GM21576 (cell line): Measurements from ENCODE around the gene C9orf153.
A peak's percentile ranks its signal among the peaks of the same experiment; 100 is the strongest.
"Not testable (repeated sequence)": the region's sequence is repeated elsewhere in the genome, so short reads cannot be mapped to it uniquely, and the experiment has no call there.

Experiments
- ATAC-seq: cut with Tn5 transposase; IDR thresholded peaks from one replicate; pipeline ENCODE4 v1.9.1; 2021; ENCODE audit warnings: mild to moderate bottlenecking, moderate library complexity; ENCODE audit not compliant: unreplicated experiment

Gene C9orf153

GRCh38 chr9:86259557-86259956 lies at the start of gene C9orf153:
TSS of gene C9orf153 (minus strand) at chr9:86259657. CDS start at chr9:86229603, 30,054 bp downstream.
- no peak for ATAC-seq

DNA sequence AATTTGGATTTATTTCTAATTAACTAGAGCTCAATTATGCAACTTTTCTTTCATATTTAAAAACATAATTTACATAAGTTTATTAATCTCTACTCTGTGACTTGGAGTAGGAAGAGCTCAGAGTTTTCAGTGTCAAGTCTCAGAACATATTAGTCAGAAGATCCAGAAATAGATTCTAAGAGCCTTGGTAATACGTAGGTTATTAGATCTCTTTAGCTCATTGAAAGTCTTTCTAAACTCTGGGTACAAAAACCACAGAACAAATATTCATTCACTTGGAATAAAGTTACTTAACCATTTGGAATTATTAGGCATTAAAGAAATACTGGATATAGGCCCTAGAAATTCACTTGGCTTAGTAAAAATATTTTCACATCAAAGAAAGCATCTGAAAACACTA lies 49.2 kb upstream of the C9orf153 start:
- no peak for ATAC-seq

- no peak for ATAC-seq
These were observed 44.8 kb upstream of the C9orf153 start for GRCh38 chr9:86304236-86304730.

- ATAC-seq = no peak
These were observed 44.0 kb upstream of the C9orf153 start for GRCh38 chr9:86303316-86303975.

- ATAC-seq = no peak
These were observed 42.2 kb upstream of the C9orf153 start for GRCh38 chr9:86301686-86302085.

GRCh38 chr9:86300701-86301100 lies 41.2 kb upstream of the C9orf153 start:
- no peak for ATAC-seq

GRCh38 chr9:86298873-86299272 lies 39.4 kb upstream of the C9orf153 start:
- ATAC-seq = no peak

- ATAC-seq = not testable (repeated sequence)
These were observed 30.9 kb upstream of the C9orf153 start for GRCh38 chr9:86290341-86290740.

- ATAC-seq = no peak
These were observed 29.2 kb upstream of the C9orf153 start for GRCh38 chr9:86288499-86289198.

- no peak for ATAC-seq
These were observed 27.6 kb upstream of the C9orf153 start for GRCh38 chr9:86287013-86287412.

GRCh38 chr9:86286278-86286677 lies 26.8 kb upstream of the C9orf153 start:
- ATAC-seq = no peak

DNA sequence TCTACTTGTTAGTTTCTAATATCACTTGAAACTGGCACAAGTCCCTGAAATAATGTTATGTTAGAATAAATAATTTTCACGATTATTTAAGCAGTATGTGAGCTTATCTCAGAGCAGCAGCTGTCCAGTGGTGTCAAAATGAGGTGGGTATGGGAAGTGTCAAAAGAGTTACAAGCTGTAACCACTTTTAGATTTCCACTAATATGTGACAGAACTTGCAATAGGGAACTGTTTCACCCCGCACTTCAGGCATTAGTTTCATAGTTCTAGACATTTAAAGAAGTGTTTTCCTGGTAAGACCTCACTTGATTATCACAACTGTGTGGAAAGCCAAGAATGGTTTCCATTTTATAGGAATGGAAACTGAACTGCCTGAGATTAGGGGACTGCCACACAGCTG lies 25.8 kb upstream of the C9orf153 start:
- ATAC-seq = no peak

DNA sequence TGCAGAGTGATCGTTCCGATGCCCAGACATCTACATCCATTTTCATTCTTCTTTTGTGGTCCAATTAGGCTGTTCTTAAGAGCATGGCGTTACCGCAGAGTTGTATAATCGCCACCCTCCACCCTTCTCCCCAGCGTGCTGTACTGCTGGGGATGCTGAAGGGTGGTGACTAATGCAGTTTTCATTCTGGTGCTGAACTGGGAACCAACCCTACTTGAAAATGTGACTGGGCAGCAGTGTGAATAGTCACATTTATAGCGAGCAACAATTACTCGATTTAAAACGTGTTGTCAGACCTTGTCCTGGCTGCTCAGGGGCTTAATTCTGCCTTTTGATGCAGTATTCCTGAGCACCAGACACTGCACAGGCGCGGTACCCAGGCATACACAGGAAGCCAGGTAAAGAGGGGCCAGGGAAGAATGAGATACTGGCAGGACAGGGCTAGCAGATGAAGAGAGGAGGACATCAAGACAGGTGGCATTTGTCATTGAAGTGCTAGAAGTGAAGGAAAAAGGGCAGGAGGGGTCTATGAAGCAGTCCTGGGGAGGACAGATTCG lies 23.6 kb upstream of the C9orf153 start:
- ATAC-seq = peak; percentile 18

GRCh38 chr9:86282077-86282978 lies 22.9 kb upstream of the C9orf153 start, which contains the start of gene ISCA1:
TSS of gene ISCA1 (minus strand) at chr9:86282538. CDS start at chr9:86282458, 80 bp downstream.
- peak; percentile 84 for ATAC-seq

GRCh38 chr9:86281593-86282076 lies 22.2 kb upstream of the C9orf153 start:
- peak; percentile 2 for ATAC-seq

DNA sequence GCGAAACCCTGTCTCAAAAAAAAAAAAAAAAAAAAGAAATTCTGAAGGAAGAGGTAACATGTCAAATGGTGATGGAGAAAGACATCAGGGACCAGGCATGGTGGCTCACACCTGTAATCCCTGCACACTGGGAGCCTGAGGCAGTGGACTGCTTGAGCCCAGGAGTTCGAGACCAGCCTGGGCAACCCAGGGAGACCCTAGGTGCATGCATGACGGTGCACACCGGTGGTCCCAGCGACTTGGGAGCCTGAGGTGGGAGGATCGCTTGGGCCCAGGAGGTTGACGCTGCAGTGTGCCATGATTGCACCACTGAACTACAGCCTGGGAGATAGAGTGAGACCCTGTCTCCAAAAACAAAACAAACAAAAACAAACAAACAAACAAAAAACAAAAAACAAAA lies 21.1 kb upstream of the C9orf153 start:
- no peak for ATAC-seq

GRCh38 chr9:86279839-86280238 lies 20.4 kb upstream of the C9orf153 start:
- ATAC-seq = no peak

DNA sequence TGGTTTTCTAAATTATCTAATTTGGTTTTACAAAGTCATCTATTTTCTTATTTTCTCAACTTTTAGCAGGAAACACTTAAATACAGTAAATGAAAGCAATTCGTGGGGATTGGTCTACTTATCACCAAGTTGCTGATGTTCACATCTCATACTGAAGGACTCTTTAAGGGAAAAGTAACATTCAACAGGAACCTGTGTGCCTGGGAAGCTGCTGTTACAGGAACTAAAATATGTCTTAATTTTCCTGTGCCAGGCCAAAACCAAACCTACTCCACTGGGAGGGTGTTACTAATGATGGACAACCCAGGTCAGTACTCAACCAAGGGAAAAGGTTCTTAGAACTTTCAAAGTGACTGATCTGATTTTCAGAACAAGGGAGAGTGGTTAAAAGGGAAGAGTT lies 17.6 kb upstream of the C9orf153 start:
- no peak for ATAC-seq

DNA sequence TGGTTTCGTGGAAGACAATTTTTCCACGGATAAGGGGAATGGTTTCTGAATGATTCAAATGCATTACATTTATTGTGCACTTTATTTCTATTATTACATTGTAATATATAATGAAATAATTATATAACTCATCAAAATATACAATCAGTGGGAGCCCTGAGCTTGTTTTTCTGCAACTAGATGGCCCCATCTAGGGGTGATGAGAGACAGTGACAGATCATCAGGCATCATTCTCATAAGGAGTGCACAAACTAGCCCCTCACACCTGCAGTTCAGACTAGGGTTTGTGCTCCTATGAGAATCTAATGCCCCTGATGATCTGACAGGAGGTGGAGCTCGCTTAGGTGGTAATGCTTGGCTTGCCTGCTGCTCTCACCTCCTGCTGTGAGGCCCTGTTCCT lies 16.5 kb upstream of the C9orf153 start:
- no peak for ATAC-seq

DNA sequence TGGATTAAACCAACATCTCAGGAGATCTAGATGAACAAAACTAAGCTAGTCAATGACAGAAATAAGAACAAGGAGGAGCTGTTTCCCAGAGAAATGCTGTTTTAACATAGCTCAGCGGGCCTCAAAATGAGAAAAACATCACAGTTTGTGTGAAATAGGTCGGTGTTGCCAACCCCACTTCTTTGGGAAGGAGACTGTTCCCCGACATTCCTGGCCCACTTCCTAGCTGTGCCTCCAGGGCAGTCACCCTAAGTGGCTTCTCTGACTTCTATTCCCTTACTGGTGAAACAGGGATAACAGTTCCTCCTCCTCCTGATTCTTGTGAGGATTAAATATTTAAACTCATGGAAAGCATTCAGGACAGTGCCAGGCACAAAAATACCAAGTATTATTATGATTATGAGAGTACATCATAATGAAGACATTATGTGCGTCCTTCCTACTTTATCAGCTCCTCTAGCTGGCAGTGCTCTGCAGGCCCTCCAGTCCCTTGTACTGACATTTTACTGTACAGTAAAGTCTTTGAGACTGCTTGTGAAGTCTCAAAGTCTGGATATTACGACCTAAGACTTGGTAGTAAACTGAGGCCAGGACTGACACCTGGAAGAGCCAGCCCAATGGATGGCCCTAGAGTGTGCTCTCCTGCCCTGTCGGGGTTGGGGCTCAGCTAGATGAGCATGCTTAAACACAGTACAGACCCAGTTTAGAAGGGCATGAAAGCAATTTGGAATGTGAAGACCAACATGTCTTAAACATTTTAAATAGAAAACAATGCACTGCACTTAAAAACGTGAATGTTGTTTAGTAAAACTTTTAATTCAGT lies 15.6 kb upstream of the C9orf153 start:
- no peak for ATAC-seq
